Activated CD4-positive, alpha-beta T cell treated with anti-CD3 and anti-CD28 coated beads for 36 hours (primary cell): Measurements from ENCODE around the gene MYO9A. TPM values are rescaled to one million over a fixed set of nuclear protein-coding genes. Genes with fewer than 3 reads are reported as not detected.

Experiments used
- ATAC-seq: fragments of 200-7000 bp; cut with Tn5 transposase; one replicate; pipeline ENCODE4 v1.10.0; 2021; ENCODE audit warnings: mild to moderate bottlenecking, moderate library complexity
- CTCF ChIA-PET: fragments of 350-600 bp; sonication (Branson Sonifier 250); formaldehyde crosslinking; loops from one replicate; lab custom pipeline; 2021; ENCODE audit warnings: antibody characterized with exemption; lab: Charles Lee
- POLR2A ChIA-PET: fragments of 350-600 bp; sonication (Branson Sonifier 250); formaldehyde crosslinking; loops from one replicate; lab custom pipeline; 2021; ENCODE audit warnings: antibody characterized with exemption, inconsistent platforms; lab: Charles Lee
- DNase-seq: peaks from one replicate; pipeline ENCODE4 v3.0.0-alpha.2; 2020
- H3K27ac Mint-ChIP-seq: one replicate; pipeline ENCODE4 v1.8.0; 2021; ENCODE audit warnings: mixed read lengths
- H3K27me3 Mint-ChIP-seq: one replicate; pipeline ENCODE4 v1.8.0; 2021; ENCODE audit warnings: mixed read lengths
- H3K36me3 Mint-ChIP-seq: one replicate; pipeline ENCODE4 v1.8.0; 2021; ENCODE audit warnings: low read depth, mixed read lengths
- H3K4me1 Mint-ChIP-seq: one replicate; pipeline ENCODE4 v1.8.0; 2021; ENCODE audit warnings: mixed read lengths
- H3K4me3 Mint-ChIP-seq: one replicate; pipeline ENCODE4 v1.8.0; 2021; ENCODE audit warnings: mild to moderate bottlenecking, moderate library complexity, mixed read lengths
- H3K9me3 Mint-ChIP-seq: one replicate; pipeline ENCODE4 v1.8.0; 2021; ENCODE audit warnings: low read depth, mixed read lengths
- intact Hi-C, 2 experiments: fragments of 100-400 bp; cut with DNase I in 1 of 2; cut with micrococcal nuclease in 1 of 2; formaldehyde crosslinking; loops; one replicate each; pipeline versions ENCODE4 v1.14.2 to v1.15.1; 2022 to 2024; cut with DNase I, micrococcal nuclease
- total RNA-seq, 2 experiments: library from RNA; stranded (reverse); gene quantifications; one replicate each; pipeline ENCODE4 v1.2.3, GENCODE V29; 2021

Gene MYO9A
- total RNA-seq, 2 experiments from 2014 or later: 19.0 to 20.3 TPM

- DNase-seq (no peak), ATAC-seq (no peak)
- Mint-ChIP-seq H3K36me3 (no peaks in the 10 kb centered on the region), H3K4me3 (no peak overlapping the region), H3K27me3 (no peaks in the 10 kb centered on the region), H3K4me1 (no peaks in the 10 kb centered on the region), H3K27ac (no peak overlapping the region), H3K9me3 (no peaks in the 10 kb centered on the region)
- intact Hi-C loops: no loop called here
- ChIA-PET CTCF (interaction anchor here (0.8 kb wide), 1 partner anchor 392 kb away, joined by 3 read pairs; no protein-coding TSS in a partner anchor), POLR2A (no interaction called here)
Measured at GRCh38 chr15:72136170-72137051, 18.5 kb upstream of the MYO9A start.

DNA sequence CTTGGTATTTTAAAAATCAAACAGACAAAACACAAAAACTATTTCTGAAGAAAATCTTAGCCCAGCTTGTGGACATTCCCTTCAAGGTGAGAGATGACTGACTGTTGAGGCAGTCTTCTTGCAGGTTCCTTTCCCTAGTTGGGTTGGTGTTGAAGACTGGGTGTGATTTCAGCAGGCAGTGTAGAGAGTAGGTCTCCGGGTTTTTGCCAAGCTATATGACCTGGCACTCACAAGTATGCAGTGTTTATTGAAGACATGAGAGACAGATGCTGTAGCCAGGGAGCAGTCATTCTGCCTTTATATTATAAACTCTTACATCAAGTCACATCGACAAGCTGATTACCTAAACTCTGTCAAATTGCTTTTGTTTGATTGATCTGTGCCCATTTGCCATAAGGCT lies 17.8 kb upstream of the MYO9A start:
- intact Hi-C loops: no loop called here
- no peak for ATAC-seq
- Mint-ChIP-seq H3K36me3 (no peaks in the 10 kb centered on the region), H3K4me1 (no peaks in the 10 kb centered on the region), H3K27ac (no peak overlapping the region), H3K27me3 (no peaks in the 10 kb centered on the region), H3K4me3 (no peak overlapping the region), H3K9me3 (no peaks in the 10 kb centered on the region)
- DNase-seq: no peak
- ChIA-PET CTCF (no interaction called here), POLR2A (no interaction called here)

- Mint-ChIP-seq H3K36me3 (no peaks in the 10 kb centered on the region), H3K27ac (no peak overlapping the region), H3K4me3 (no peak overlapping the region), H3K27me3 (no peaks in the 10 kb centered on the region), H3K9me3 (no peaks in the 10 kb centered on the region), H3K4me1 (no peaks in the 10 kb centered on the region)
- ATAC-seq (no peak), DNase-seq (no peak)
- intact Hi-C loops: no loop called here
- CTCF ChIA-PET: interaction anchor here (1.1 kb wide), 2 partner anchors 10 to 99 kb away, joined by 3 read pairs; no protein-coding TSS in a partner anchor
- POLR2A ChIA-PET: no interaction called here
Measured at GRCh38 chr15:72133211-72133610, 15.3 kb upstream of the MYO9A start.

DNA sequence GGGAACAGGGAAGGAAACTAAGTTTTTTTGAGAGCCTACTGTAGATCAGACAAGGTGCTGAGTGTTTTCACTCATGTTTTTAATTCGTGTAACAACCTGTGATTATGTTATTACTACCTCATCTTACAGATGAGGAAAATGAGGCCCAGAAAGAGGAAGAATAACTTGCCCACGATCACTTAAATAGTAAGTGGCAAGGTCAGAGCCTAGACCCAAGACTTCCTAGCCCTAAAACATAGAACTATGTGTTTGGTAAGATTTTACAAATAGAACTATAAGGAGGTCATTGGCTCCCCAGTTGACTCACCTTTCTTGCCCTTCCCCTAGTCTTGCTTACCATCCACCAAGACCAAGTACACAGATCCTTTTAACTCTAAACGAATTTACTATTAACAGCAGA lies 14.0 kb upstream of the MYO9A start:
- H3K4me3 Mint-ChIP-seq: no peak overlapping the region
- DNase-seq (no peak), ATAC-seq (no peak)
- H3K4me1 Mint-ChIP-seq: no peaks in the 10 kb centered on the region
- H3K9me3 Mint-ChIP-seq: no peaks in the 10 kb centered on the region
- H3K27ac Mint-ChIP-seq: no peak overlapping the region
- intact Hi-C loops: no loop called here
- POLR2A ChIA-PET: no interaction called here
- no peaks in the 10 kb centered on the region for H3K36me3 Mint-ChIP-seq
- CTCF ChIA-PET: no interaction called here
- no peaks in the 10 kb centered on the region for H3K27me3 Mint-ChIP-seq

GRCh38 chr15:72130272-72130671 lies 12.3 kb upstream of the MYO9A start:
- ChIA-PET CTCF (interaction anchor here (1.2 to 1.4 kb wide), 3 partner anchors 11 to 129 kb away, joined by 3 to 5 read pairs (median 4); no protein-coding TSS in a partner anchor), POLR2A (no interaction called here)

DNA sequence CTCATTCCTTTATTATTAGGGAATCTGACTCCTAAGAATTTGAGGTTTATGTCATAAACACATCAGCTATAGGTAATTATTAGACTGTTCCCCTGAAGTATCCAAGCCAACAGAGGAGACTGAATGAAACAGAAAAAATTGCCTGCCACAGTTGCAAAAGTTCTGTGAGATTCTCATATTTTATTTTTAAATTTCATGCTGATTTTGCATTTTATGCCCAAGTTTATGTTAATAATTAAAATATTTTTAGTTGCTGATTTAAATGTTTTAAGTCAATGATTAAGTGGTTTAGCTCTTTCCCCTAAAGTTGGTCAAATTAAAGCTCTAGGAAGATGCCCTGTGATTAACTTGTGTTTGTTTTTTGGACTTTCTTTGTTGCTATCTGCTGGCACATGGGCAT lies 10.4 kb upstream of the MYO9A start:
- no peaks in the 10 kb centered on the region for H3K4me1 Mint-ChIP-seq
- CTCF ChIA-PET: interaction anchor here (1.1 kb wide), 1 partner anchor 327 kb away, joined by 3 read pairs; no protein-coding TSS in a partner anchor

More at GRCh38 chr15:72130272-72130671, 12.3 kb upstream of the MYO9A start:
- Mint-ChIP-seq H3K4me3 (no peak overlapping the region), H3K36me3 (no peaks in the 10 kb centered on the region), H3K27ac (no peak overlapping the region), H3K27me3 (no peaks in the 10 kb centered on the region), H3K9me3 (no peaks in the 10 kb centered on the region), H3K4me1 (no peaks in the 10 kb centered on the region)
- intact Hi-C loops: no loop called here
- ATAC-seq (no peak), DNase-seq (no peak)

DNA sequence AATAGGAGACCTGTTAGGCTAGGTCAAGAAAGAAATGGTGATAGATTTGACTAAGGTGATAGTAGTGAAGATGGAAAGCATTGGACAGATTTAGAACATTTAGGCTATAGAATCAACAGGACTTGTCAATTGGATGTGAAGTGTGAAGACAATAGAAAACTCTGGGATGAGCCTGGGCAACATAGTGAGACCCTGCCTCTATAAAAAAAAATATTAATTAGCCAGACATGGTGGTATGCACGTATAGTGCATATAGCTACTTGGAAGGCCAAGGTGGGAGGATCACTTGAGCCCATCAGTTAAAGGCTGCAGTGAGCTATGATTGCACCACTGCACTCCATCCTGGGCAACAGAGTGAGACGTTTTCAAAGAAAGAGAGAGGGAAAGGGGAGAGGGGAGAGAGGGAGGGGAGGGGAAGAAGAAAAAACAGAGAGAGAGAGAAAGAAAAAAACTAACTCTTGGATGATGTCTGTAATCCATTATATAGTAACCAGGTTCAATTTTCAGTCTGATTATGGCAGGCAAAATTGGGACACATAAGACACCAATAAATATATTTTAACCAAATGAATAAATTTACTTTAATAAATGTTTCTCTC lies 9.9 kb upstream of the MYO9A start:
- Mint-ChIP-seq H3K36me3 (no peaks in the 10 kb centered on the region), H3K27ac (no peak overlapping the region), H3K4me1 (no peaks in the 10 kb centered on the region), H3K27me3 (no peaks in the 10 kb centered on the region), H3K9me3 (no peaks in the 10 kb centered on the region), H3K4me3 (no peak overlapping the region)
- DNase-seq (no peak), ATAC-seq (no peak)
- ChIA-PET CTCF (interaction anchor here (0.6 to 1.1 kb wide), 3 partner anchors 26 to 338 kb away, joined by 3 read pairs; no protein-coding TSS in a partner anchor), POLR2A (interaction anchor here (0.5 to 0.6 kb wide), 2 partner anchors 84 to 257 kb away, joined by 3 read pairs; no protein-coding TSS in a partner anchor)
- intact Hi-C loops: no loop called here

More for the DNA sequence above, 10.4 kb upstream of the MYO9A start:
- DNase-seq: no peak
- Mint-ChIP-seq H3K4me3 (no peak overlapping the region), H3K27me3 (no peaks in the 10 kb centered on the region), H3K9me3 (no peaks in the 10 kb centered on the region), H3K27ac (peak overlapping the region; percentile 67), H3K36me3 (no peaks in the 10 kb centered on the region)
- POLR2A ChIA-PET: interaction anchor here (0.5 to 0.6 kb wide), 2 partner anchors 83 to 256 kb away, joined by 3 read pairs; no protein-coding TSS in a partner anchor
- intact Hi-C loops: no loop called here
- ATAC-seq: no peak

DNA sequence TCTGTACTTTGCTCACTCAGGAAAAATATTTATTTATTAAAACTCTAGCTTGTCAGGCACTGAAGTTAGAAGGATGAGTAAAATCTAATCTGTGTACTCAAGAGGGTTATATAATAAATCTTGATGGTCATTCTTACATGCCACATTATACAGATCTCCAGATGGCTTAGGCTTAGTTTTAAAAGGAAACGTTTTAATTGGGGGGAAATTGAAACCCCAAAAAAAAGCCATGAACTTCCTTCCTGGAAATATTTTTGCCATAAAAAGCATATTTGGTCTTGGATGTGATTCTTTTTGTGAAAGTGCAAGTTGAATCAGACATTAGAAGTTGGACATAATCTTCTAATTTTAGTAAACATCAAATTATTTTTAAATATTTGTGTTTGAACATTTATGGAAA lies 6.3 kb upstream of the MYO9A start:
- intact Hi-C loops: no loop called here
- Mint-ChIP-seq H3K4me1 (peaks cover 5% of the 10 kb centered on the region), H3K36me3 (no peaks in the 10 kb centered on the region), H3K27me3 (no peaks in the 10 kb centered on the region), H3K9me3 (no peaks in the 10 kb centered on the region), H3K4me3 (no peak overlapping the region), H3K27ac (no peak overlapping the region)
- DNase-seq (no peak), ATAC-seq (no peak)
- POLR2A ChIA-PET: interaction anchor here (0.6 kb wide), 1 partner anchor 557 kb away, joined by 8 read pairs; no protein-coding TSS in a partner anchor
- CTCF ChIA-PET: interaction anchor here (0.6 kb wide), 2 partner anchors 127 to 141 kb away, joined by 3 read pairs; no protein-coding TSS in a partner anchor

- H3K27ac Mint-ChIP-seq: peak overlapping the region; percentile 63
- H3K4me1 Mint-ChIP-seq: peaks cover 40% of the 10 kb centered on the region
- ATAC-seq (peak; percentile 65), DNase-seq (peak; percentile 83)
- H3K27me3 Mint-ChIP-seq: no peaks in the 10 kb centered on the region
- no peaks in the 10 kb centered on the region for H3K36me3 Mint-ChIP-seq
- peak overlapping the region; percentile 98 for H3K4me3 Mint-ChIP-seq
- ChIA-PET POLR2A (interaction anchor here (0.5 to 1.4 kb wide), 2 partner anchors 32 to 110 kb away, joined by 6 to 8 read pairs; no protein-coding TSS in a partner anchor), CTCF (interaction anchor here (1.0 to 1.6 kb wide), 4 partner anchors 38 to 110 kb away, joined by 3 to 5 read pairs (median 4); no protein-coding TSS in a partner anchor)
- intact Hi-C loops: loop anchor here (1.0 to 5.0 kb wide), 13 partner anchors 109 to 1515 kb away; partner anchors contain the start of genes ARIH1 (in 2 of the 2), PARP6 (in 2 of the 2), ADPGK (in 1 of the 2) and BBS4 (in 1 of the 2)
- H3K9me3 Mint-ChIP-seq: no peaks in the 10 kb centered on the region
Measured at GRCh38 chr15:72117486-72118016, 399 bp downstream of the MYO9A start.

GRCh38 chr15:72116731-72117485 lies 1.0 kb downstream of the MYO9A start:
- H3K36me3 Mint-ChIP-seq: no peaks in the 10 kb centered on the region
- CTCF ChIA-PET: interaction anchor here (1.0 to 1.6 kb wide), 2 partner anchors 39 to 110 kb away, joined by 3 to 4 read pairs; no protein-coding TSS in a partner anchor
- H3K27me3 Mint-ChIP-seq: no peaks in the 10 kb centered on the region
- intact Hi-C loops: loop anchor here (2.0 to 5.0 kb wide), 2 partner anchors 155 to 1516 kb away; partner anchors contain the start of genes NPTN (in 1 of the 2) and PARP6 (in 1 of the 2)
- H3K27ac Mint-ChIP-seq: peak overlapping the region; percentile 59
- peak overlapping the region; percentile 98 for H3K4me3 Mint-ChIP-seq
- ATAC-seq: peak; percentile 4
- no peak for DNase-seq
- no peaks in the 10 kb centered on the region for H3K9me3 Mint-ChIP-seq
- peaks cover 40% of the 10 kb centered on the region for H3K4me1 Mint-ChIP-seq
- POLR2A ChIA-PET: interaction anchor here (0.5 kb wide), 1 partner anchor 33 kb away, joined by 6 read pairs; no protein-coding TSS in a partner anchor
